Tibial artery (tissue), 4 donors: Measurements from ENCODE around the gene PTK7.

Experiments
- DNase-seq, 2 donors: peaks; one replicate each; pipeline ENCODE4 v3.0.0-alpha.2; 2019
- H3K27ac ChIP-seq, 2 donors: fragments of 200-600 bp; sonication (generic) in 1 of 2; 1 replicate in 1 of 2; 2 replicates in 1 of 2; pipeline ENCODE4 v1.5.1; 2018 to 2019; ENCODE audit warnings: mild to moderate bottlenecking in 1 of 2
- H3K27me3 ChIP-seq, 2 donors: fragments of 200-600 bp; sonication (generic) in 1 of 2; one replicate each; pipeline versions ENCODE4 v1.5.1 to v1.6.0; 2016 to 2019
- H3K36me3 ChIP-seq, 3 donors: fragments of 200-600 bp; sonication (generic) in 2 of 3; one replicate each; pipeline ENCODE4 v1.5.1; 2016 to 2019; ENCODE audit warnings: mild to moderate bottlenecking in 2 of 3
- H3K4me1 ChIP-seq, 4 donors: fragments of 200-600 bp; sonication (generic) in 2 of 4; 1 replicate in 3 of 4; 2 replicates in 1 of 4; pipeline ENCODE4 v1.5.1; 2016 to 2019
- H3K4me3 ChIP-seq, 2 donors: fragments of 200-600 bp; sonication (generic) in 1 of 2; 1 replicate in 1 of 2; 2 replicates in 1 of 2; pipeline ENCODE4 v1.5.1; 2018 to 2019; ENCODE audit warnings: mild to moderate bottlenecking in 2 of 2
- H3K9me3 ChIP-seq, 3 donors: fragments of 200-600 bp; sonication (generic) in 1 of 3; one replicate each; pipeline ENCODE4 v1.5.1; 2016 to 2019
- CTCF ChIP-seq, 2 experiments: fragments of 200-600 bp in 1 of 2; fragments of 450-650 bp in 1 of 2; IDR thresholded peaks; one replicate each; pipeline ENCODE4 v1.5.1; 2017 to 2019; ENCODE audit warnings: antibody characterized with exemption in 2 of 2, mild to moderate bottlenecking in 1 of 2, moderate library complexity in 1 of 2
- intact Hi-C: fragments of 100-400 bp; cut with DNase I; formaldehyde crosslinking; loops from one replicate; pipeline ENCODE4 v1.15.0; 2023; ENCODE audit warnings: low total_unique reads

The PTK7 gene

DNA sequence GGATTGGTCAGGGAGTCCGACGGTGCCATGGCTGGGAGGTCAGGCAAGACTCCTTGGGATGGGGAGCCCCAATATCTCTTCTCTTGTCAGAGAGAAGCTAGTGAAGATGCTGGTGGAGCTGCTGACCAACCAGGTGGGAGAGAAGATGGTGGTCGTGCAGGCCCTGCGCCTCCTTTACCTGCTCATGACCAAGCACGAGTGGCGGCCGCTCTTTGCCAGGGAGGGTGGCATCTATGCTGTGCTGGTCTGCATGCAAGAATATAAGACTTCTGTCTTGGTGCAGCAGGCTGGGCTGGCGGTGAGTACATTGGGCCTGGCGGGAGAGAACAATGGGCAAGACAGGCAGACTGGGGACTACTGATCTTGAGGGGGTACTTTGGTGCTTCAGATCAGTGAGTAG, 116.8 kb downstream of the PTK7 start:
- peaks cover 40 to 81% (median 66%) of the 10 kb centered on the region in 3 donors for H3K36me3 ChIP-seq

DNA sequence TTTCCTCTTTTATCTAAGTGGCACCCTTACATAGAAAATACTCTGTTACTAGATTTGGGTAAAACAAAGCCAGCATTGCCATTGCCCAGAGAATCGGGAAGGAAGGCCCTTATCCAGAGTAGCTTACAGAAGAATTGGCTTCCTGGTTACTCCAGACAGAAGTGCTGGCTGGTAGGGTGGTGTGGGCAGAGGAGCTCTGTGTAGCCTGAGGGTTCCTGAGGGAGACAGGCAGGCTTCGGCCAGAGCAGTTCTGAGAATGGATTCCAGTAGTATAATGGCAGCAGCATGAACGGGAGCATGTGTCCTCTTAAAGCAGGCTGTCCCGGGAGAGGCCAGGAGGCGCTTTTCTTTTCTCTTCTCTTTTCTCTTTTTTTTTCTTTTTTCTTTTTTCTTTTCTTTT, 117.8 kb downstream of the PTK7 start:
- peaks cover 48 to 81% (median 65%) of the 10 kb centered on the region in 3 donors for H3K36me3 ChIP-seq
- peak in 1 of 2 donors; percentile 7 for DNase-seq
- H3K4me1 ChIP-seq = no peaks in the 10 kb centered on the region
- H3K4me3 ChIP-seq = no peak overlapping the region
- TF ChIP-seq CTCF (IDR thresholded peaks at IDR 0.05) = no peak
- H3K9me3 ChIP-seq = no peaks in the 10 kb centered on the region
- H3K27me3 ChIP-seq = no peaks in the 10 kb centered on the region
- H3K27ac ChIP-seq = no peak overlapping the region
- intact Hi-C loops = no loop called here

More for the DNA sequence above, 116.8 kb downstream of the PTK7 start:
- Histone ChIP-seq H3K27me3 (no peaks in the 10 kb centered on the region), H3K27ac (no peak overlapping the region), H3K9me3 (no peaks in the 10 kb centered on the region), H3K4me3 (no peak overlapping the region), H3K4me1 (no peaks in the 10 kb centered on the region)
- DNase-seq = peak in 1 of 2 donors; percentile 50
- intact Hi-C loops = no loop called here
- TF ChIP-seq CTCF (IDR thresholded peaks at IDR 0.05) = no peak

DNA sequence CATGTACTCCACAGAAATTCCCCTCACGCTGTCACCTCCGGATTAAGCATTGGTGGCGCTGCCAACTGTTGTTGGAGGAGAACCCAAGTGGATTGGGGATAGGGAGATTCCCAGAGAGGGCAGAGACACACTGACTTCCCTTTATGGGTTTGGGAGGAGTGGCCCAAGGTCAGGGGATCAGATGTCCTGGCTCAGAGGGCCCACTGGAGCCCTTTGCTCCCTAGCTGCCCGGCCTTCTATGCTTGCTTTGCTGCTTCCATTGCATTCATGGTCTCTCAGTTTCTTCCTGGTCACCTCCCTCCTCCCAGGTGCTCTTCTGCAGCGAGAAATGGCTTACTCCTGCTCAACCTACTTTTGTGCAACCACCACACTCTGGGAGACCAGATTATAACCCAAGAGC, 120.2 kb downstream of the PTK7 start:
- no peak for DNase-seq

DNA sequence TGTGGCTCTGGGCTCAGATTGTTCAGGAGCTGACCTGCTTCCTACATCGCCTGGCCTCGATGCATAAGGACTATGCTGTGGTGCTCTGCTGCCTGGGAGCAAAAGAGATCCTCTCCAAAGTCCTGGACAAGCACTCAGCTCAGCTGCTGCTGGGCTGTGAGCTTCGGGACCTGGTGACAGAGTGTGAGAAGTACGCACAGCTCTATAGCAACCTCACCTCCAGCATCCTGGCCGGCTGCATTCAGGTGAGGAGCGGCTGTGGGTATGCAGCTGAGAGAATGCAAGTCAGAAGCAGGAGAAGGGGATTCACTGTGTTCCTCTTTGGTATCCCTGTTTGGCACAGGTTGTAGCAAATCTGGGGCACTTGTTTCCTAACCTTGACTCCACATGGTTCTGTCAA, 123.8 kb downstream of the PTK7 start:
- intact Hi-C loops = no loop called here
- Histone ChIP-seq H3K27me3 (no peaks in the 10 kb centered on the region), H3K27ac (no peak overlapping the region), H3K9me3 (no peaks in the 10 kb centered on the region), H3K36me3 (peaks cover 45 to 83% (median 57%) of the 10 kb centered on the region in 3 donors), H3K4me3 (no peak overlapping the region), H3K4me1 (no peaks in the 10 kb centered on the region)
- peak in 1 of 2 donors; percentile 28 for DNase-seq
- no peak for TF ChIP-seq CTCF (IDR thresholded peaks at IDR 0.05)

More for the DNA sequence above, 120.2 kb downstream of the PTK7 start:
- Histone ChIP-seq H3K27me3 (no peaks in the 10 kb centered on the region), H3K4me1 (no peaks in the 10 kb centered on the region), H3K9me3 (no peaks in the 10 kb centered on the region), H3K27ac (no peak overlapping the region), H3K4me3 (no peak overlapping the region), H3K36me3 (peaks cover 52 to 98% (median 82%) of the 10 kb centered on the region in 3 donors)
- no peak for TF ChIP-seq CTCF (IDR thresholded peaks at IDR 0.05)
- intact Hi-C loops = no loop called here

- peaks cover 44 to 83% (median 55%) of the 10 kb centered on the region in 3 donors for H3K36me3 ChIP-seq
- intact Hi-C loops = no loop called here
- TF ChIP-seq CTCF (IDR thresholded peaks at IDR 0.05) = no peak
- no peaks in the 10 kb centered on the region for H3K4me1 ChIP-seq
- no peaks in the 10 kb centered on the region for H3K27me3 ChIP-seq
- H3K4me3 ChIP-seq = no peak overlapping the region
- no peak overlapping the region for H3K27ac ChIP-seq
- peak in 1 of 2 donors; percentile 44 for DNase-seq
- H3K9me3 ChIP-seq = no peaks in the 10 kb centered on the region
Measured at GRCh38 chr6:43200541-43200940, 124.4 kb downstream of the PTK7 start.

- Histone ChIP-seq H3K36me3 (peaks cover 26 to 82% (median 36%) of the 10 kb centered on the region in 3 donors), H3K27ac (no peak overlapping the region), H3K27me3 (no peaks in the 10 kb centered on the region), H3K4me3 (no peak overlapping the region), H3K4me1 (no peaks in the 10 kb centered on the region), H3K9me3 (no peaks in the 10 kb centered on the region)
- DNase-seq = peak in 1 of 2 donors; percentile 9
- intact Hi-C loops = no loop called here
- TF ChIP-seq CTCF (IDR thresholded peaks at IDR 0.05) = no peak
Measured at GRCh38 chr6:43202451-43202850, 126.3 kb downstream of the PTK7 start.
